Right ventricle myocardium inferior (tissue), 1 donor: ENCODE data around the gene UHMK1. TPM values are rescaled to one million over a fixed set of nuclear protein-coding genes. Genes with fewer than 3 reads are reported as not detected.
"Not testable (repeated sequence)": the region's sequence is repeated elsewhere in the genome, so short reads cannot be mapped to it uniquely, and the experiment has no call there.

Experiments used
- ATAC-seq: fragments of 200-7000 bp; cut with Tn5 transposase; one replicate; pipeline ENCODE4 v1.9.1; 2020; ENCODE audit warnings: mild to moderate bottlenecking, moderate library complexity
- DNase-seq: peaks from one replicate; pipeline ENCODE4 v3.0.0; 2021; ENCODE audit errors: missing footprints
- intact Hi-C: fragments of 100-400 bp; cut with DNase I; formaldehyde crosslinking; loops from one replicate; pipeline ENCODE4 v1.11.0; 2022
- long read RNA-seq: library from polyadenylated mRNA; unstranded; transcript quantifications from one replicate; pipeline ENCODE4 v2.0.0, GENCODE V29; 2021
- total RNA-seq: library from RNA; stranded (reverse); fragmentation: NEBNext Ultra II Directional; extraction: Animal tissue kit (Norgen Biotek cat#: 25700); gene quantifications from one replicate; pipeline ENCODE4 v1.2.1, GENCODE V29; 2021
- donor health status: DM: no; HTN: yes; CAD: no; lungs with severe emphysema.

UHMK1 gene, protein sequence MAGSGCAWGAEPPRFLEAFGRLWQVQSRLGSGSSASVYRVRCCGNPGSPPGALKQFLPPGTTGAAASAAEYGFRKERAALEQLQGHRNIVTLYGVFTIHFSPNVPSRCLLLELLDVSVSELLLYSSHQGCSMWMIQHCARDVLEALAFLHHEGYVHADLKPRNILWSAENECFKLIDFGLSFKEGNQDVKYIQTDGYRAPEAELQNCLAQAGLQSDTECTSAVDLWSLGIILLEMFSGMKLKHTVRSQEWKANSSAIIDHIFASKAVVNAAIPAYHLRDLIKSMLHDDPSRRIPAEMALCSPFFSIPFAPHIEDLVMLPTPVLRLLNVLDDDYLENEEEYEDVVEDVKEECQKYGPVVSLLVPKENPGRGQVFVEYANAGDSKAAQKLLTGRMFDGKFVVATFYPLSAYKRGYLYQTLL
- total RNA-seq = 21.6 TPM
- long read RNA-seq, full-length matches to known transcripts = 5 of 9 reads
- long read RNA-seq, partial matches to known transcripts = 0 of 9 reads
- long read RNA-seq, other reads (novel, unspliced or antisense) = 4 of 9 reads

DNA sequence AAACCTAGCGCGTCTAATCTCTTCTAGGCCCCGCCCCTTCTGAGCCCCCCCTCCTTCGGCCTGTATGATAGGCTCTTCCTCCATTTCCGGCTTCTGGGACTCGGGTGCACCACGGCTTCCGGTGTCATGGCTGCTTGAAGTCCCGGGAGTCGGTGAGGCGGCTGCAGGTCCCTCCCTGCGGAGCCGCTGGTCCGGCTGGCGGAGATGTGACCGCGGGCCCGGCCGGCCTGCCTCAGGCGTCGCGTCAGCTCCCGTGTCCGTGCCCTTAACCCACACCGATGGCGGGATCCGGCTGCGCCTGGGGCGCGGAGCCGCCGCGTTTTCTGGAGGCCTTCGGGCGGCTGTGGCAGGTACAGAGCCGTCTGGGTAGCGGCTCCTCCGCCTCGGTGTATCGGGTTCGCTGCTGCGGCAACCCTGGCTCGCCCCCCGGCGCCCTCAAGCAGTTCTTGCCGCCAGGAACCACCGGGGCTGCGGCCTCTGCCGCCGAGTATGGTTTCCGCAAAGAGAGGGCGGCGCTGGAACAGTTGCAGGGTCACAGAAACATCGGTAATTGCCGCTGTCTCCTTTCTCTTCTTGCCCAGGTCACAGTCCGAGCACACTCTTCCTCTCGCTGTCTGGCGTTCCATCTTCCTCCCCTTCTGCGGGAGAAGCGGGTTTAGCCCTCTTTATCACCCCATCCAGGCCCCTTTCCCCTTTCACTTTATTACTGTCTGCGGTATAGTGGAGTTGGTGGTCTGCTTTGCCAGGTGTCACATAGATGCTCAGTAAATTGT, at the start of gene UHMK1:
TSS of gene UHMK1 (plus strand) at position 96 of the 773 bp plus-strand sequence. CDS start at position 279, 183 bp downstream.
- intact Hi-C loops = loop anchor here (2.0 kb wide), 1 partner anchor 63 kb away; the partner anchor contains the start of gene UAP1

GRCh38 chr1:162454361-162454760, 43.3 kb upstream of the UHMK1 start:
- ATAC-seq, intact Hi-C loops, DNase-seq: not testable (repeated sequence)

More for the DNA sequence above, at the start of gene UHMK1:
- DNase-seq (peak; percentile 95), ATAC-seq (peak; percentile 99)

DNA sequence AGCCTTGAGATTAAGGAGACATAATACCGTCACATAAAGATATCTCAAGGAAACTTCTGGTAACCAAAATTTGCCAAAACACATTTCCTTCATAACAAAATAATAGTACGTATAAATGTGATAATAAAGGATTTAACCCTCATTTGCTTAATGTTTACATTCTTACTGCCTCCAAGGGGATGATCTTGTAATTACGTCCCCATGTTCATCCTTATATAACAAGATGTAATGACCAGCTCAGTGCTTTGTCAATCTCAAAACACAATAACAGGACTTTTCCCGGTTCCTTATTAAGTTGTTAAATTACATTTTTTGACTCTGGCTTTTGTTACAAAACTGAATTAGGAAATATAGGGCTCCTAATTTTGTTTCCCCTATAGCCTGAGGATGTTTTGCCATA, 41.3 kb upstream of the UHMK1 start:
- no peak for DNase-seq

DNA sequence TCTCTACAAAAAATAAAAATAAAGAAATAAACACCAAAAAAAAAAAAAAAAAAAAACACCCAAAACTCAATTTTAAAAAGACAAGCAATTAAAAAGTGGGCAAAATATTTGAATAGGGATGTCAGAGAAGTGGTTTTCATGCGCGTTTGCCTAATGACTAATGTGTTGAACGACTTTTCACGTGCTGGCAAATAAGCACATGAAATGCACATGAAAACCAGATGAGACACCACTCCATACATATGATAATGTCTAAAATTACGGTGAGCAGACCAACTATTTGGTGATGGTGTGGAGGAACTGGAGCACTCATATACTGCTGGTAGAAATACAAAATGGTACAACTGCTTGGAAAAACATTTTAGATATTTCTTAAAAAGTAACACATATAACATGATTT, 39.4 kb upstream of the UHMK1 start:
- ATAC-seq = no peak
- intact Hi-C loops = no loop called here
- DNase-seq = no peak

More for the DNA sequence above, 41.3 kb upstream of the UHMK1 start:
- intact Hi-C loops = no loop called here
- no peak for ATAC-seq

DNA sequence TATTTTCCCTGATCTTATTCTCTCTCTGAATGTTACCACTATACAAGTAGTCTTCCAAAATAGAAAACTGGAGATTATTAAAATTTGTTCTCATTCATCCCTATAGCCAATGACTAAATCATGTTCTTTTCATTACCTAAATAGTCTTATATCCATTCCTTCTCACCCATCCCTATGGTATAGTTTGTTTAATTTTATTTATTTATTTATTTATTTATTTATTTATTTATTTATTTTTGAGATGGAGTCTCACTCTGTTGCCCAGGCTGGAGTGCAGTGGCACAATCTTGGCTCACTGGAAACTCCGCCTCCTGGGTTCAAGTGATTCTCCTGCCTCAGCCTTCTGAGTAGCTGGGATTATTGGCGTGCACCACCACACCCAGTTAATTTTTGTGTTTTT, 35.2 kb upstream of the UHMK1 start:
- intact Hi-C loops, ATAC-seq, DNase-seq: not testable (repeated sequence)

- no peak for ATAC-seq
- intact Hi-C loops = no loop called here
Observed at GRCh38 chr1:162463021-162463420, 34.6 kb upstream of the UHMK1 start.

DNA sequence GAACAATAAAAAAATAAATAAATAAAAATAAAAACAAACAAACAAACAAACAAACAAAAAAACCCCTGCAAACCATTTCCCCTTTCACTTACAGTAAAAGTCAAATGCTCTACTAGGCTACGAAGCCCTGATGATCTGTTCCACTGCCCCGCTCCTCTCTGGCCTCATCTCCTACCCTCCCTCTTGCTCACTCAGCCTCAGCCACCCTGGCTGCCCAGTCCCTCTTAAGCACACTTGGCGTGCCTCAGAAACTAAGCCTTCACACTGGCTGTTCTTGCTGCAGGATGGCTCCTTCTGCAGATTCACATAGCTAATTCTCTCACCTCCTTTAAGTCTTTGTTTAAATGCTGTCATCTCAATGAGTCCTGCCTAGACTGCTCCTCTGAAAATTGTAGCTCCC, 30.8 kb upstream of the UHMK1 start:
- DNase-seq = no peak
- ATAC-seq = no peak
- intact Hi-C loops = no loop called here

More at GRCh38 chr1:162463021-162463420, 34.6 kb upstream of the UHMK1 start:
- DNase-seq = no peak

- ATAC-seq (no peak), DNase-seq (no peak)
- intact Hi-C loops = no loop called here
Observed at GRCh38 chr1:162470216-162470615, 27.4 kb upstream of the UHMK1 start.

GRCh38 chr1:162471290-162471853, 26.2 kb upstream of the UHMK1 start:
- intact Hi-C loops = no loop called here
- ATAC-seq (no peak), DNase-seq (no peak)

- DNase-seq (no peak), ATAC-seq (peak; percentile 34)
- intact Hi-C loops = no loop called here
Observed at GRCh38 chr1:162475089-162475488, 22.5 kb upstream of the UHMK1 start.

DNA sequence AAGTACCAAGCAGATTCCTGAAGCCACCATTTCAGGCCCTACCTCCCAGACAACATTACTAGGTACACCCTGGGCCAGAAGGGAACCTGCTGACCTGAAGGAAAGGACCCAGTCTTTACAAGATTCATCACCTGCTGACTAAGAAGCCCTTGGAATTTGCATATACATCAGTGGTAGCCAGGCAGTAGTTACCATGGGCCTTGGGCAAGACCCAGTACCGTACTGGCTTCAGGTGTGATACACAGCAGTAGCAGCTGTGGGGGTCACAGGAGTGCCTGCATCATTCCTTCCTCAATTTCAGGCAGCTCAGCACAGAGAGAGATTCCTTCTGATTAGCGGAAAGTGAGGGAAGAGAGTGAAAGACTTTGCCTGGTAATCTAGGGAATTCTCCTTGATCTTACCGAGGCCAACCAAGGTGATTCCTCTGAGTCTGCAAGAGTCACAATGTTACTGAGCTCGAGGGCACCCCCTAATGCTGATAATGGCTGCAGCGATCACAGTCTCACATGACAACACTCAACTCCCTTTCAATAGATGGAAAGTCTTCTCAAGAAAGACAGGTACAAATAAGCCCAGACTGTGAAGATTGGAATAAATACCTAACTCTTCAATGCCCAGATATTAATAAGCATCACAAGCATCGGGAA, 22.0 kb upstream of the UHMK1 start:
- intact Hi-C loops = no loop called here
- no peak for ATAC-seq
- no peak for DNase-seq

DNA sequence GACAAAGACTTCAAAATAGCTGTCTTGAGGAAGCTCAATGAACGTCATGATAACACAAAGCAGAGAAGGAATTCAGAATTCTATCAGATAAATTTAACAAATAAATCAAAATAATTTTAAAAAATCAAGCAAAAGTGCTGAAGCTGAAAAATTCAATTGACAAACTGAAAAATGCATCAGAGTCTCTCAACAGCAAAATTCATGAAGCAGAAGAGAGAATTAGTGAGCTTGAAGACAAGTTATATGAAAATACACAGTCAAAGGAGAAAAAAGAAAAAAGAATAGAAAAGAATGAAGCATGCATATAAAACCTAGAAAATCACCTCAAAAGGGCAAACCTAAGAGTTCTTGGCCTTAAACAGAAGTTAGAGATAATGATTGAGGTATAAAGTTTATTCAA, 21.0 kb upstream of the UHMK1 start:
- no peak for DNase-seq
- ATAC-seq = no peak

DNA sequence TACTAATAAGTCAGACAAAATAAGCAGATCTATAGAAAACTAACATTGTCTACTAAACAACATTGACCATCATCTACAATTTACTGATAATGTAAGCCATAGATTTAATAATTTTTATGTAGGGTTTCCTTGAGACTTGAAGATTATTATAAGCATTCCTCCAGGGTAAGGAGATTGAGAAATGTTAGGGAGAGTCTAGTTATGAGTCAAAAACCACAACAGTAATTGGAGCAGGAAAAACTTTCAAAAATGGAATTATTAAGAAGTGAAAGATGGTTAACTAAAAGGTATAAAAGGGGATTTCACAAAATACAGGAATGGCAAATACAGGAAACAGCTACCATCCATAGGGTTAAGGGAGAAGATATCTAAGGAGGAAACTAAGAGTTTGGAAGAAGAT, 12.4 kb upstream of the UHMK1 start:
- DNase-seq (no peak), ATAC-seq (no peak)
- intact Hi-C loops = no loop called here

More for the DNA sequence above, 21.0 kb upstream of the UHMK1 start:
- intact Hi-C loops = no loop called here

DNA sequence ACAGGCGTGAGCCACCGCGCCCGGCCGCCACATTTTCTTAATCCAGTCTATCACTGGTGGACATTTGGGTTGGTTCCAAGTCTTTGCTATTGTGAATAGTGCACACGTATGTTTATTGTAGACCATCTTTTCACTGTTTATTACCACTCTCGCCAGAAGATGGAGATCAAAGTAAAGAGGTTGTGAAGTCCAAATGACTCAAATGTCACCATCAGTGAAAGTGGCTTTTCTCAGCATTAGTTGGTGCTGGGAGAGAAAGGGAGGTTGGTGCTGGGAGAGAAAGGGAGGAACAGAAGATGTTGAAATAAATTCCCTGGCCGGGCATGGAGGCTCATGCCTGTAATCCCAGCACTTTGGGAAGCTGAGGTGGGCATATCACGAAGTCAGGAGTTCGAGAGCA, 10.4 kb upstream of the UHMK1 start:
- intact Hi-C loops = no loop called here
- DNase-seq = no peak
- no peak for ATAC-seq

GRCh38 chr1:162488219-162488618, 9.4 kb upstream of the UHMK1 start:
- no peak for ATAC-seq

GRCh38 chr1:162495531-162496233, 1.9 kb upstream of the UHMK1 start:
- intact Hi-C loops, ATAC-seq, DNase-seq: not testable (repeated sequence)

More at GRCh38 chr1:162488219-162488618, 9.4 kb upstream of the UHMK1 start:
- no peak for DNase-seq
- intact Hi-C loops = no loop called here

DNA sequence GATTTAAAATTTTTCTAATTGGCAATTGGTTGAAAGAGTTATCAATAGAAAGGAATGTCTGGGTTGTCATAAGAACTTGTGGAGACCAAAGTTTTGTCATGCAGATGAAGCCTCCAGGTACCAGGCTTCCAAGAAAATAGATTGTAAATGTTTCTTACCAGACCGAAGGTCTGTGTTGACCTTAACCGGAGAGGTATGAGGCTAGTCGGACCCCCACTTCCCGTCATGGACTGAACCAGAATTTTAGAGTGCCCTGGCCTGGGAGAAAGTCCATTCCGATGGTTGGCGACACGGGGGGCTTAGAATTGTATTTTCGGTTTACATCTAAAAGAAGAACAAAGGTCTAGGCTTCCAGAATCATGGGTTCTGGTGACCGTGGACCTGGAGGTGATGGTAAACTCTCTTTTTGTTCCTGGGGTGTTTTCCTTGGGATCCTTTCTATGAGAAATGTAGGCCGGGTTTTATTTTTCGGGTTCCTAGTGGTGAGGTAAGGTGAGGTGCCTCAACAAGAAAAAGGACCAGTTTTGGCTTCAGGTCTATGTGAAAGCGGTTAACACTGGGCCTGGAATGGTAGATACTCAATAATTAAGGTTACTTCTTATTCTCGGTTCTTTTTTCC, 405 bp upstream of the UHMK1 start:
- intact Hi-C loops = no loop called here
- DNase-seq (no peak), ATAC-seq (no peak)

GRCh38 chr1:162498496-162498810, 835 bp downstream of the UHMK1 start:
- ATAC-seq (no peak), DNase-seq (no peak)
- intact Hi-C loops = loop anchor here (2.0 kb wide), 1 partner anchor 62 kb away; the partner anchor contains the start of gene UAP1
